GM21360 (cell line): ENCODE measurements around the gene NUB1.

Experiments
- ATAC-seq: cut with Tn5 transposase; IDR thresholded peaks from one replicate; pipeline ENCODE4 v1.9.1; 2021; ENCODE audit warnings: mild to moderate bottlenecking, moderate library complexity; ENCODE audit not compliant: unreplicated experiment

NUB1 gene

DNA sequence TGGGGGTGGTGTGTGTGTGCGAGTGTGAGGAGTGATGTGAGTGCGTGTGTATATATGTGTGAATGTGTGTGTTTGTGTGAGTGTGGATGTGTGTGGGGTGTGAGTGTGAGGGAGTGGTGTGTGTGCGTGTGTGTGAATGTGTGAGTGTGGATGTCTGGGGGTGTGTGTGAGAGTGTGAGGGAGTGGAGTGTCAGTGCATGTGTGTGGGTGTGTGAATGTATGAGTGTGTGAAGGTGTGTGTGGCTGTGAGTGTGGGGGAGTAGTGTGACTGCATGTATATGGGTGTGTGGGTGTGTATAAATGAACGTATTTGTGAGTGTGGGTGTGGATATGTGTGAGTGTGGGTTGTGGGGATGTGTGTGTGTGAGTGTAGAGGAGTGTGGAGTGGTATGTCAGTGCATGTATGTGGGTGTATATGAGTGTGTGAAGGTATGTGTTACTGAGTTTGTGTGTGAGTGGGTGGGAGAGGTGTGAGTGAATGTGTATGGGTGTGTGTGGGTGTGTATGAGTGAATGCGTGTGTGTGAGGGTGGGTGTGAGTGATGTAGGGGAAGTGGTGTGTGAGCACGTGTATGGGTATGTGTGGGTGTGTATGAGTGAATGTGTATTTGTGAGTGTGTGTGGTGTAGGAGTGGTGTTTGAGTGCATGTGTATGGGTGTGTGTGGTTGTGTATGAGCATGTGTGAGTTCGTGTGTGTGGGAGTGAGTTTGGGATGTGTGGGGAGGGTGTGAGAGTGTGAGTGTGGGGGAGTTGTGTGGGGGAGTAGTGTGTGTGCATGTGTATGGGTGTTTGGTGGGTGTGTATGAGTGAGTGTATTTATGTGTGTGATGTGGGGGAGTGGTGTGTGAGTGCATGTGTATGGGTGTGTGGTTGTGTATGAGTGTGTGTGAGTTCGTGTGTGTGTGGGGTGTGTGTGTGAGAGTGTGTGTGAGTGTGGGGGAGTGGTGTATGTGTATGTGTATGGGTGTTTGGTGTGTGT is 28.5 kb upstream of the NUB1 start:
- ATAC-seq: no peak

DNA sequence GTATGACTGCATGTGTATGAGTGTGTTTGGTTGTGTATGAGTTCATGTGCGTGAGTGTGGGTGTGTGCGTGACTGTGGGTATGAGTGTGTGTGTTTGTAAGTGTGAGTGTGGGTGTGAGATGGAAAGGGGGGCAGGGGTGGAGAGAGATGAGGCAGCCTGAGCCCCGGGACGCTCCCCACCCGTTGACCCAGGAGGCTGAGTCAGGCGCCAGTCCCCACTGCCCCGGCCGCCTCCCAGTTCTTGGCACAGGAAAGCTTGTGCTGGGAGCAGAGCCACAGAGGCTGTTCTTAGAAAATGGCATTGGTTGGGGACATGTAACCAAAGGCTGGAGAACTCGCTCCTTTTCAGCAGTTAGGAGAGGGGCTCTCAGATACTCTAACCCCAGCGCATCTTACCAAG is 27.8 kb upstream of the NUB1 start:
- no peak for ATAC-seq

- ATAC-seq: no peak
Observed at GRCh38 chr7:151314401-151314800, 27.2 kb upstream of the NUB1 start.

- ATAC-seq: no peak
Observed at GRCh38 chr7:151315038-151315655, 26.5 kb upstream of the NUB1 start.

- no peak for ATAC-seq
Observed at GRCh38 chr7:151316896-151317295, 24.7 kb upstream of the NUB1 start.

DNA sequence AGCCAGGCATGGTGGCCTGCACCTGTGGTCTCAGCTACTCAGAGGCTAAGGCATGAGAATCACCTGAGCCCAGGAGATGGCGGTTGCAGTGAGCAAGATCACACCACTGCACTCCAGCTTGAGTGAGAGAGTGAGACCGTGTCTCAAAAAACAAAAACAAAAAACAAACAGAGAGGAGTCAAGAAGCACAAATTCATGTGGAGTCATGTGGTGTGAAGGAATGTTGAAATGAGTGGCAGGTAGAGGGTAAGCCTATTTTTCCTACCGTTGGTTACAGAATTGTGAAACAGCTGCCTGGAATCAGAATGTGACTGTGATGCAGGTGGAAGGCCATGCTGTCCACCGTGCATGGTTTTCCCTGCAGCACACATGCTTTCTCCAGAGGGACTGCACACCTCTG is 23.7 kb upstream of the NUB1 start:
- no peak for ATAC-seq

- ATAC-seq: no peak
Observed at GRCh38 chr7:151319189-151319588, 22.4 kb upstream of the NUB1 start.

- no peak for ATAC-seq
Observed at GRCh38 chr7:151320263-151320845, 21.3 kb upstream of the NUB1 start.

GRCh38 chr7:151321341-151321740 is 20.3 kb upstream of the NUB1 start:
- no peak for ATAC-seq

GRCh38 chr7:151322906-151323305 is 18.7 kb upstream of the NUB1 start:
- no peak for ATAC-seq

GRCh38 chr7:151327022-151327421 is 14.6 kb upstream of the NUB1 start:
- ATAC-seq: no peak

DNA sequence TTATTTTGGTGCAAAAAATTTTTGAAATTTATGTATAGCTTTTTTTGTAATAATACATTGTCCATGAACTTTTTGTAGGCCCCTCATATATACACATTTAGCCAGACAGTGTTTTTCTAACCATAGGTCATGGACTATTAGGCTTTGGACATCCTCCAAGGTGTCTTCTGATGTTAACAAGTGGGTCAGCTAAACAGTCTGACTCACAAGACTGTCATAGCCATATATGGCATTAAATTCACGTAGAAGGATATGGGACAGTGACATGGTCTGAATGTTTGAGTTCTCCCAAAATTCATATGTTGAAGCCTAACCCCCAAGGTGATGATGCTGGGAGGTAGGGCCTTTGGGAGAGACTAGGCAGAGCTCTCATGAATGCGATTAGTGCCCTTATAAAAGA is 14.0 kb upstream of the NUB1 start:
- no peak for ATAC-seq

- ATAC-seq: no peak
Observed at GRCh38 chr7:151330181-151330580, 11.4 kb upstream of the NUB1 start.

DNA sequence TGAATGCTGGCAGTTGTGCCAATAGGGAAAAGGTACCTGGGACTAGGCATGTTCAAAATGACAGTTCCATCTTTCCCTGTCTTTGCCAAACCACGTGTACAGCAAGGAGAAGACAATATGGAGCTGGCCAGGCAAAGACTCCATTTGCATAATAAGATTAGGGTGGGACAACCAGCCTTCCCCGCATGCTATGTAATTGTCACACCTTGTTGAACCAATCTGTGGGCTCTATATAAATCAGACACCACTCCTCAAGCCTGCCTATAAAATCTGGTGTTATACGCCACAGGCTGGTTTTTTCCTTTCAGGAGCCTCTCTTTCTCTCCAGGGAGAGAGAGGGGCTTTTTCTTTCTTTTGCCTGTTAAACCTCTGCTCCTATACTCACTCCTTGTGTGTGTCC is 11.0 kb upstream of the NUB1 start:
- ATAC-seq: no peak

- no peak for ATAC-seq
Observed at GRCh38 chr7:151334628-151335027, 7.0 kb upstream of the NUB1 start.

GRCh38 chr7:151336027-151336708 is 5.4 kb upstream of the NUB1 start:
- ATAC-seq: no peak

DNA sequence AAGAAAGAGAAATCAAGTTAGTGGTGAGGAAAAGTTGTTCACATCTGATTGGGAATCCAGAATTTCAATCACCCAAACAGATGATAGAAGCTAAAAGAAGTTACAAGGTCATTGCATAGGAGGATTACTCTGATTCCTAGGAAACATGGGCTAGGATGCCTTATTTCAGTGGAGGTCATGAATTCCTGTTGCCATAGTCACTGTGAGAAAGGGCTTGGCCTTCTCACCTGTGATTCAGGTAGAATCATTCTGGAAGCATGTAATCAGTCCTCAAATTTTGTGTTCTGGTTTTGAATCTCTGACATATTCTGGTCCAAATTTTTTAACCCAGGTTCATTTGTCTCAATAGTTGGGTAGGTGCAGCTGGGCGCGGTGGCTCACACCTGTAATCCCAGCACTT is 4.3 kb upstream of the NUB1 start:
- ATAC-seq: no peak

GRCh38 chr7:151338809-151339208 is 2.8 kb upstream of the NUB1 start:
- no peak for ATAC-seq

GRCh38 chr7:151339651-151340382 is 1.8 kb upstream of the NUB1 start:
- ATAC-seq: no peak

DNA sequence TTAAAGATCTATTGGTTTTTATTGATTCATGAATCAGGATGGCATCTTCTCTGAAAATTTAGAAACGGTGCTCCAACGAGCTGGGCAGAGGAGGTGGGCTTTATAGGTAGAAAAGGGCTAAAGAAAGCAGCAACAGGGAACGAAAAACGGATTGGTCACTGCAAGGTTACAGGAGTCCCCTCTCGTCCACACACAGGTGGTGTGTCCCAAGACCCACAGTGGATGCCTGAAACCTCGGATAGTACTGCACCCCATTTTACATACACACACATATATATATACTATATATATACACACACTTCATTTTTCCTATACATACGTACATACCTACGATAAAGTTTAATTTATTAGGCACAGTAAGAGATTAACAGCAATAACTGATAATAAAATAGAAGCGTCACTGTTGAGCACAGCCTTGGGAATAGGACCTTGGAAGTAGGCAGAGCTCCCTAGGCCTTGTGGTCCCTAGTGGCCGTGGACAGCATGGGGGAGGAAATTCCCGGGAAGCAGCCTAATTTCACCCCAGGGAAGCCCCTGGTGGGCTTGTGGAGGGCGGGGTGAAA is 737 bp upstream of the NUB1 start:
- no peak for ATAC-seq
